DMS79 treated with DMSO at 0.1 percent for 48 hours (cell line): ENCODE results near the gene PLBD1.

Experiments
- DNase-seq: peaks from one replicate; lab custom pipeline; 2025; lab: John Stamatoyannopoulos, UW

The PLBD1 gene

GRCh38 chr12:14567351-14568162, at the start of gene PLBD1:
Gene PLBD1, minus strand, starts transcription at chr12:14567883. Its CDS starts 187 bp downstream, at chr12:14567696.
- peak; percentile 47 for DNase-seq

GRCh38 chr12:14614704-14615121, 47.0 kb upstream of the PLBD1 start:
- no peak for DNase-seq

- no peak for DNase-seq
These were observed 46.0 kb upstream of the PLBD1 start for GRCh38 chr12:14613718-14614117.

- peak; percentile 63 for DNase-seq
These were observed 45.3 kb upstream of the PLBD1 start for GRCh38 chr12:14612898-14613445.

- no peak for DNase-seq
These were observed 44.6 kb upstream of the PLBD1 start for GRCh38 chr12:14612250-14612649.

- DNase-seq: no peak
These were observed 44.0 kb upstream of the PLBD1 start for GRCh38 chr12:14611640-14612203.

GRCh38 chr12:14607568-14607967, 39.9 kb upstream of the PLBD1 start:
- no peak for DNase-seq

- peak; percentile 26 for DNase-seq
These were observed 37.8 kb upstream of the PLBD1 start for GRCh38 chr12:14605401-14605989.

- no peak for DNase-seq
These were observed 34.2 kb upstream of the PLBD1 start for GRCh38 chr12:14601692-14602478.

GRCh38 chr12:14597480-14597879, 29.8 kb upstream of the PLBD1 start:
- DNase-seq: no peak

- DNase-seq: no peak
These were observed 24.0 kb upstream of the PLBD1 start for GRCh38 chr12:14591719-14592118.

GRCh38 chr12:14589169-14590004, 21.7 kb upstream of the PLBD1 start:
- DNase-seq: no peak

GRCh38 chr12:14588571-14588970, 20.9 kb upstream of the PLBD1 start:
- no peak for DNase-seq

GRCh38 chr12:14578646-14579045, 11.0 kb upstream of the PLBD1 start:
- no peak for DNase-seq

GRCh38 chr12:14577344-14577743, 9.7 kb upstream of the PLBD1 start:
- DNase-seq: peak; percentile 34

- DNase-seq: no peak
These were observed 9.2 kb upstream of the PLBD1 start for GRCh38 chr12:14576896-14577295.

GRCh38 chr12:14575585-14575984, 7.9 kb upstream of the PLBD1 start:
- no peak for DNase-seq

GRCh38 chr12:14573118-14573517, 5.4 kb upstream of the PLBD1 start:
- DNase-seq: peak; percentile 19

GRCh38 chr12:14572401-14572800, 4.7 kb upstream of the PLBD1 start:
- no peak for DNase-seq

GRCh38 chr12:14571779-14572178, 4.1 kb upstream of the PLBD1 start:
- DNase-seq: no peak

- no peak for DNase-seq
These were observed 2.5 kb upstream of the PLBD1 start for GRCh38 chr12:14570231-14570630.
